GM12865 (cell line): ENCODE measurements around the gene MYCT1.

Source experiments
- DNase-seq: peaks from one replicate; pipeline ENCODE4 v3.0.0; 2010; ENCODE audit warnings: low read depth
- H3K4me3 ChIP-seq: 2 replicates; pipeline ENCODE4 v1.5.1; 2011; ENCODE audit warnings: mild to moderate bottlenecking, low read depth, low read length, control low read depth
- CTCF ChIP-seq: IDR thresholded peaks from 2 replicates; pipeline ENCODE4 v1.5.1; 2011; ENCODE audit warnings: low read length, control low read depth, low read depth, inconsistent platforms; ENCODE audit not compliant: insufficient read depth; ENCODE audit errors: missing control alignments

MYCT1 gene

GRCh38 chr6:152720974-152721373 is 23.3 kb downstream of the MYCT1 start:
- H3K4me3 ChIP-seq, result no peak overlapping the region
- no peak for TF ChIP-seq CTCF
- DNase-seq, result peak; percentile 14

GRCh38 chr6:152721956-152722355 is 24.3 kb downstream of the MYCT1 start:
- no peak for TF ChIP-seq CTCF
- no peak for DNase-seq

GRCh38 chr6:152723398-152723797 is 25.7 kb downstream of the MYCT1 start:
- H3K4me3 ChIP-seq, result no peak overlapping the region
- no peak for TF ChIP-seq CTCF
- no peak for DNase-seq

More at GRCh38 chr6:152721956-152722355, 24.3 kb downstream of the MYCT1 start:
- H3K4me3 ChIP-seq, result no peak overlapping the region

GRCh38 chr6:152726313-152726712 is 28.6 kb downstream of the MYCT1 start:
- DNase-seq, result no peak
- no peak overlapping the region for H3K4me3 ChIP-seq
- no peak for TF ChIP-seq CTCF

GRCh38 chr6:152727507-152727906 is 29.8 kb downstream of the MYCT1 start:
- DNase-seq, result peak; percentile 6
- no peak overlapping the region for H3K4me3 ChIP-seq
- TF ChIP-seq CTCF, result peak; percentile 5

- DNase-seq, result no peak
- H3K4me3 ChIP-seq, result no peak overlapping the region
- TF ChIP-seq CTCF, result no peak
These were observed 36.9 kb downstream of the MYCT1 start for GRCh38 chr6:152734630-152735029.

- TF ChIP-seq CTCF, result no peak
- DNase-seq, result no peak
- H3K4me3 ChIP-seq, result no peak overlapping the region
These were observed 39.1 kb downstream of the MYCT1 start for GRCh38 chr6:152736687-152737273.
